Brain microvascular endothelial cell (primary cell): ENCODE results near the gene CD109.

ENCODE experiments used
- DNase-seq: peaks from one replicate; pipeline ENCODE4 v3.0.0-alpha.2; 2020
- H3K27ac ChIP-seq: fragments of 250-450 bp; sonication (Bioruptor Pico); 2 replicates; pipeline ENCODE4 v1.5.1; 2020; ENCODE audit warnings: mild to moderate bottlenecking, moderate library complexity
- H3K27me3 ChIP-seq: fragments of 250-450 bp; sonication (Bioruptor Pico); replicated peaks from 2 replicates; pipeline ENCODE4 v1.5.1; 2020; ENCODE audit warnings: mild to moderate bottlenecking
- H3K36me3 ChIP-seq: fragments of 250-450 bp; sonication (Bioruptor Pico); replicated peaks from 2 replicates; pipeline ENCODE4 v1.5.1; 2020; ENCODE audit warnings: mild to moderate bottlenecking
- H3K4me3 ChIP-seq: 2 replicates; pipeline ENCODE4 v1.5.1; 2011; ENCODE audit warnings: low read depth, mild to moderate bottlenecking, control low read depth, low read length, moderate library complexity
- in situ Hi-C: cut with HindIII; loops from 2 replicates; pipeline ENCODE4 v1.10.0; 2017; ENCODE audit warnings: low sequenced_read_pairs, low pct_ligation_motif_present
- TF ChIP-seq, protein P1 (sequence below): IDR thresholded peaks from 2 replicates; pipeline ENCODE4 v1.5.1; 2011; ENCODE audit warnings: low read depth, mild to moderate bottlenecking, moderate library complexity, low read length, control low read depth, inconsistent platforms; ENCODE audit errors: missing control alignments

CD109 gene

DNA sequence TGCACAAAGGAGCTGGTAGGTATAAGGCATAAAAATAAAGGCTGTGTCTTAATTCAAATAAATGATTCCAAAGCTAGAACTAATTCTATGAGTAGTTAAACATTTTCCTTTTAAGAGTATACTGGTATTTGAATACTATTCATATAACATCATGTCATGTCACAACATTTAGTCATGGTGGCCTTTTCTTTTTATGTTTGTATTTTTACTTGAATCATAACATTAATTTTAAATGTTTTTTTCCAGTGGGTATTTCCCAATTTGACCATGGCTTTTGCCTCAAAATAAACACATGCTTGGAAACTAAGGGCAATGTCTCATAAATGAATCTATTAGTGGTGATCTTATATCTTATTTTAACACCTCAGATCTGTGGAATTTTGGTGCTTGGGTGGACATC, 177.1 kb downstream of the CD109 start:
- no peaks in the 10 kb centered on the region for H3K36me3 ChIP-seq
- no peak for DNase-seq
- TF ChIP-seq, protein P1, sequence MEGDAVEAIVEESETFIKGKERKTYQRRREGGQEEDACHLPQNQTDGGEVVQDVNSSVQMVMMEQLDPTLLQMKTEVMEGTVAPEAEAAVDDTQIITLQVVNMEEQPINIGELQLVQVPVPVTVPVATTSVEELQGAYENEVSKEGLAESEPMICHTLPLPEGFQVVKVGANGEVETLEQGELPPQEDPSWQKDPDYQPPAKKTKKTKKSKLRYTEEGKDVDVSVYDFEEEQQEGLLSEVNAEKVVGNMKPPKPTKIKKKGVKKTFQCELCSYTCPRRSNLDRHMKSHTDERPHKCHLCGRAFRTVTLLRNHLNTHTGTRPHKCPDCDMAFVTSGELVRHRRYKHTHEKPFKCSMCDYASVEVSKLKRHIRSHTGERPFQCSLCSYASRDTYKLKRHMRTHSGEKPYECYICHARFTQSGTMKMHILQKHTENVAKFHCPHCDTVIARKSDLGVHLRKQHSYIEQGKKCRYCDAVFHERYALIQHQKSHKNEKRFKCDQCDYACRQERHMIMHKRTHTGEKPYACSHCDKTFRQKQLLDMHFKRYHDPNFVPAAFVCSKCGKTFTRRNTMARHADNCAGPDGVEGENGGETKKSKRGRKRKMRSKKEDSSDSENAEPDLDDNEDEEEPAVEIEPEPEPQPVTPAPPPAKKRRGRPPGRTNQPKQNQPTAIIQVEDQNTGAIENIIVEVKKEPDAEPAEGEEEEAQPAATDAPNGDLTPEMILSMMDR, result no peak
- no peaks in the 10 kb centered on the region for H3K27me3 ChIP-seq
- in situ Hi-C loops, result no loop called here
- H3K27ac ChIP-seq, result no peak overlapping the region
- no peak overlapping the region for H3K4me3 ChIP-seq
